Fibroblast of skin of left quadriceps (primary cell): ENCODE results near the gene GRIN2D.
"Not testable (repeated sequence)": the region's sequence is repeated elsewhere in the genome, so short reads cannot be mapped to it uniquely, and the experiment has no call there.

Experiments used
- DNase-seq, 2 experiments: peaks; one replicate each; pipeline ENCODE4 v3.0.0-alpha.2; 2013; ENCODE audit warnings: low read depth in 2 of 2

The GRIN2D gene

DNA sequence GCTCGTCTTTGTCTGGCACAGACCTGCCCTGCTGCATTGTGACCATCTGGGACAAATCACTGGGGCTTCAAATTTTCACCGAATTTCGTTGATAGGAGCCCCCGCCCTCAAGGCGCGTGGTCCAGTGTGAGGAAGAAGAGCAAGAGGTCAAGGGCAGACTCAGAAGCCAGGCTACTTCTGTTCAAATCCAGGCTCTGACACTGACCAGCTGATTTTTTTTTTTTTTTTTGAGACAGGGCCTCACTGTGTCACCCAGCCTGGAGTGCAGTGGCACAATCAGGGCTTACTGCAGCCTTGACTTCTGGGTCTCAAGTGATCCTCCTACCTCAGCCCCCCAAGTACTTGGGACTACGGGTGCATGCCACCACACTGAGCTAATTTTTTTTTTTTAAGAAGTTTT lies 22.1 kb upstream of the GRIN2D start:
- DNase-seq = no peak

DNA sequence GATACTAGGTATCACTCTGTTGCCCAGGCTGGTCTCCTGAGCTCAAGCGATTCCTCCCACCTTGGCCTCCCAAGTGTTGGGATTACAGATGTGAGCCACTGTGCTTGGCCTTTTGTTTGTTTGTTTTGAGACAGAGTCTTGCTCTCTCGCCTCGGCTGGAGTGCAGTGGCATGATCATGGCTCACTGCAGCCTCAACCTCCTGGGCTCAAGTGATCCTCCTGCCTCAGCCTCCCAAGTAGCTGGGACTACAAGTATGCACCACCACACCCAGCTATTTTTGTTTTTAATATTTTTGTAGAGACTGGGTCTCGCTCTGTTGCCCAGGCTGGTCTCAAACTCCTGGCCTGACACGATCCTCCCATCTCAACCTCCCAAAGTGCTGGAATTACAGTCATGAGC lies 21.7 kb upstream of the GRIN2D start:
- DNase-seq = not testable (repeated sequence)

DNA sequence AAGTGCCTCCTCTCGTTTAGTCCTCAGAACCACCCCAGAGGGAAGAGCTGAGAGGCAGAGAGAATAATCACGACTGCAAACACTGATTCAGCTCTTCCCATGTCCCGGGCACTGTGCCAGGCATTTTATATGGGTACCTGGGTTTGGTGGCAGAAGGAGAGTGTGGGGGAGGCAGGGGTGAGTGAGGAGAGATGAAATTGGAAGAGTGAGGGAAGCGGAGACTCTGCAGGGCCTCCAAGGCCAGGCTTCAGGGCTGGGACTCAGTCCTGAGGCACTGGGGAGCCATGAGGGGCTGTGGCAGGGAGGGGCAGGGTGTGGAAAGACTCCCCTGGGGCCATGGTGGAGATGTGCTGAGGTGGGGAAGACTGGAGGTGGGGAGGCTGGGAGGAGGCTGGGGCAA lies 20.6 kb upstream of the GRIN2D start:
- no peak for DNase-seq

DNA sequence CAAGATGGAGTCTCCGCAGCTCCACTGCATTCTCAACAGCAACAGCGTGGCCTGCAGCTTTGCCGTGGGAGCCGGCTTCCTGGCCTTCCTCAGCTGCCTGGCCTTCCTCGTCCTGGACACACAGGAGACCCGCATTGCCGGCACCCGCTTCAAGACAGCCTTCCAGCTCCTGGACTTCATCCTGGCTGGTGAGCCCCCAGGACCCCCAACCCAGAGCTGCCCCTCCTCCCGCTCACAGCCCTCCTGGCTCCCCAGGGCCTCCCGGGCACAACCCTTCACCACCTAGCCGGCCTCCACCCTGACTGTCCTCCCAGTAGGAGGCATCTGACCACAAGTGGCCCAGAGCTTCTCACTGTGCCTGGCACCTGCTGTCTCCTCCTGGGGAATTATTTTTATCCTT lies 19.9 kb upstream of the GRIN2D start:
- no peak for DNase-seq

DNA sequence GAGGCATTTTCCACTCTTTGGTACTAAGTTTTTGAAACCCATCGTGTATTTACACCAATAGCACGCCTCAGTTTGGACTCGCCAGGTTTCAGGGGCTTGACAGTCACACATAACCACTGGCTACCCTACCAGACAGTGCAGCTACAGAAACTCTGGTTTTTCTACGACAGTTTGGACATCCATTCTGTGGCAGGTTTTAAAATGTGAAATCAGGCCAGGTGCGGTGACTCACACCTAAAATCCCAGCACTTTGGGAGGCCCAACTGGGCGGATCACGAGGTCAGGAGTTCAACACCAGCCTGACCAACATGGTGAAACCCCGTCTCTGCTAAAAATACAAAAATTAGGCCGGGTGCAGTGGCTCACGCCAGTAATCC lies 15.3 kb upstream of the GRIN2D start:
- DNase-seq = no peak

DNA sequence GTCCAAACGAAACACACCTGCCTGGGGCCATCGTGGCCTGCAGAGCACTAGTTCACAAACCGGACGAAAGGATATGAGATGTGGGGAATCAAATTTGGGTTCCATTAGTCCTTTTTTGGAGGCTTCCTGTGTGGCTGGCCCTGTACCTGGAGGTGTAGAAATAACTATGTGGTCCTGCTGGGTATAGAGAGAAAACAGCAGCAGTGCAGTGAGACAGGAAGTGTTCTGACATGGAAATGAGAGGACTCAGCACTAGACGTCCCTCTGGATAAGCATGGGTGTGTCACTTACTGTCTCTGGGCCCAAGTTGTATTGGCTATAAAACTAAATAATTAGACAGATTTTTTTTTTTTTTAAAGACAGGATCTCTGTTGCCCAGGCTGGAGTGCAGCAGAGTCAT lies 14.4 kb upstream of the GRIN2D start:
- no peak for DNase-seq

DNA sequence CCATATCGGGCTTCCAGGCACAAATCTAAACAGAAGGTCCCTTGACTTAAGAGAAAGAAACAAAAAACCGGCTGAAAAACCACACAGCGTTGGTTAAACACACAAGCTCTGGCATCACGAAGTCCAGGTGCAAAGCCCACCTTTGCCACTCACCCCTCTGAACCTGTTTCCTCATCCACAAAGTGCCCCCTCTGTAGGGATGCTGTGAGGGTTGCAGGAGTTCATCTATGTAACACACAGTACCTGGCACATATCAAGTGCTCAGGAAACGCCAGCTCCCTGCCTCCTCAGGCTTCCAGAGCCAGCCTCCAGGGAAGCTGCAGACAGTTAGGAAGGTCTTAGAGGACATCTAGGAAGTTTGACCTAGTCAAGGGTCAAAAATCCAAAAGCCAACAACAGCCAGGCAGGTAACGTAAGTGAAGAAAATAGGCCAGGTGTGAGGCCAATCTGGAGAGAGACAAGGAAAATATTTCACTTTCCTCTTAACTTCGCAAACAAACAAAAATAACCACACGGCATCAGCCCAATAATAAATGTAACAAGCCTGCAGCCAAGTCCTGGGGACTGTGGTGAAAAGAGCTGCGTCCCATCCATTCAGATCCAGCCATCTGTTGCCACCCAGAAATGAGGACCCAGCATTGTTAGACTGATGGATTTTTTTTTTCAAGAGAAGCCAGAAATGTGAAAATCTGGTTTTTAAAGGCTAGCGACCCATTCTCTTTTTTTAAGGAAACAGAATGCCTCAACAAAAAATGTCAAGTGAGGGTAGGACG lies 12.1 kb upstream of the GRIN2D start:
- DNase-seq = no peak

DNA sequence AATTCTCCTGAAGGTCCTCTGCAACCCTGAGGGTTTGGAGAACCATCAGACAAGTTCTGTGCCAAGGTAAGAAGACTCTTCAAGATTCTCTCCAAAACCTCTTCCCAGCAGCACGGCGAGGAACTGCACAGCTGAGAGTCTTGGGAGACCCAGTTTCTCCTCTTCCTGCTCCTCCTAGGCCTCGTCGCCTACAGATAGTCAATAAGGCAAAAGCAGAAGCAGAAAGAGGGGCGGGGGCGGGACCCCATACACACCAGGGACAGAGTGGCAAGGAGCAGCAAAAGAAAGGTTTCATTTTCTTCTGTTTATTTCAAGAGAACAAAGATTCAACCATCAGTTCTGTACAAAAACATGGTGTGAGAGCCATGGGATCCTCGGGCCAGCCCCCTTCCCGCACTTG lies 11.2 kb upstream of the GRIN2D start:
- DNase-seq = no peak

DNA sequence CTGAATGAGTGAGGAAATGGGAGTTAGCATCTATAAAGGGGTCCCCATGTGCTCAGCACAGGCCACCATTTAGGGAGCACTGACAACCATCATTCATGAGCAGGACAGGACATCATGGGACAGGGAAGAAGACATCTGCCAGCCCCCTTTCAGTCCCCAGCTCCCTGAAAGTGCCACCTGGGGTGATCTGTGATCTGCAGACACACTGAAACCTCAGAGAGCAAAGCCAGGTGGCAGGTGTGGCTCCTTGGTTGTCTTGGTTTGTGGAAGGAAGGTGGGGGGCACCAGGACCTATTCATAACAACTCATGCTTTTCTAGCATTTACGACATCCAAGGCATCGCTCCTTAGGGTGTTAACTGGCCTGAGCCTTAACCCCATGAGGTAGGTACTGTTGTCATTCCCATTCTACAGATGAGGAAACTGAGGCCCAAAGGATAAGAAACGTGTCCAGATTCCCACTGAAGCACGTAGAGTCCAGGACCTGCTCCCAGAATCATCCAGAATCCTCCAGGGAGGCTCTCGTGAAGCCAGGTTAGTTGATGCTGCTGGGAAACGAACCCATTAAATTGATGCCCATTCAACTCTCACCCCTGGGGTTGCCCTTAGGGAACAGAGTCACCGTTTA lies 7.9 kb upstream of the GRIN2D start:
- DNase-seq = no peak

DNA sequence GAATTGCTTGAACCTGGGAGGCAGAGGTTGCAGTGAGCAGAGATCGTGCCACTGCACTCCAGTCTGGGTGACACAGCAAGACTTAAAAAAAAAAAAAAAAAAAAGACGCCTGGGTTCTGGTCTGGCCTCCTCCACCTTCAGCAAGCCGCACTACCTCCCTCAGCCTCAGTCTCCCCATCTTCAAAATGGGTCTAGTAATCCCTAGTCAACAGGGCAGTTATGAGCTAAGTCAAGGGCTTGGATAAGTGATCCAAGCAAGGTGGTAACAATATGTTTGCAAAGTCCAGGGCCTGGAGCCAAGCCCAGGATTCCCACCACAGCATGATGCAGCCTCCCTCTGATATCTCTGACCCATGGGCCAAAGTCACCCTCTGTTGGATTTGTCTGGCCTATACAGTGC lies 6.5 kb upstream of the GRIN2D start:
- no peak for DNase-seq

DNA sequence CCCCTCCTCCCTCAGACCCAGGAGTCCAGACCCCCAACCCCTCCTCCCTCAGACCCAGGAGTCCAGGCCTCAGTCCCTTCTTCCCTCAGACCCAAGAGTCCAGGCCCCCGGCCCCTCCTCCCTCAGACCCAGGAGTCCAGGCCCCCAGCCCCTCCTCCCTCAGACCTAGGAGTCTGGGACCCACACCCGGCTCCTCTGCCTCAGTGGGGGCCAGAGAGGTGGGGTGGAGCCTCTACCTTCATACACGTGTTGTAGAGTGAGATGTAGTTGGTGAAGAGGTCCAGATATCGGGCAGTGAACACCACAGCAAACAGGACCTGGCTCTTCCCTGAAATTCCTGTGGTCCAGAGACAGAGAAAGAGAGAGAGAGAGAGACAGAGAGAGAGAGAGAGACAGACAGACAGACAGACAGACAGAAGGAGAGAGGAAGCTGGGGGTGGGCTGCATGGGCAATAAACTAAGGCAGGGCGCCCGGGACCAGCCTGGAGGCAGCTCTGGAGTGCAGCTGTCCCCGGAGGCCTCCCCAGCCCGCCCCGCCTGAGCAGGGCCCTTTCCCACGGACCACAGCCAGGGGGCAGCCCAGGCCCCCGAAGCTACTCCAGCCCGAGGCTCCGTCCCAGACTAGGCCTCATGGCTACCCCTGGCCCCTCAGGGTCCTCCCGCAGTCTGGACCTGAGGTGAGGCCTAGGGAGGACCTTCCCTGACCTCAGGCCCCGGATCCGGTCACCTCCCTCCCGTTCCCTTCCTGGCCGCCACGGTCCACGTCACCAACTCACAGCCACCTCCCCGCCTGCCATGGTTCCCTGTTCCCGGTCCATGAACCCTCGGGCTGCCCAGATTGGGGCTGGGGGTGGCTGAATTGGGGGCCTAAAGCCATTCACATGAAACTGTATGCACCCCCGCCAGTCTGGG lies 3.0 kb upstream of the GRIN2D start:
- no peak for DNase-seq

DNA sequence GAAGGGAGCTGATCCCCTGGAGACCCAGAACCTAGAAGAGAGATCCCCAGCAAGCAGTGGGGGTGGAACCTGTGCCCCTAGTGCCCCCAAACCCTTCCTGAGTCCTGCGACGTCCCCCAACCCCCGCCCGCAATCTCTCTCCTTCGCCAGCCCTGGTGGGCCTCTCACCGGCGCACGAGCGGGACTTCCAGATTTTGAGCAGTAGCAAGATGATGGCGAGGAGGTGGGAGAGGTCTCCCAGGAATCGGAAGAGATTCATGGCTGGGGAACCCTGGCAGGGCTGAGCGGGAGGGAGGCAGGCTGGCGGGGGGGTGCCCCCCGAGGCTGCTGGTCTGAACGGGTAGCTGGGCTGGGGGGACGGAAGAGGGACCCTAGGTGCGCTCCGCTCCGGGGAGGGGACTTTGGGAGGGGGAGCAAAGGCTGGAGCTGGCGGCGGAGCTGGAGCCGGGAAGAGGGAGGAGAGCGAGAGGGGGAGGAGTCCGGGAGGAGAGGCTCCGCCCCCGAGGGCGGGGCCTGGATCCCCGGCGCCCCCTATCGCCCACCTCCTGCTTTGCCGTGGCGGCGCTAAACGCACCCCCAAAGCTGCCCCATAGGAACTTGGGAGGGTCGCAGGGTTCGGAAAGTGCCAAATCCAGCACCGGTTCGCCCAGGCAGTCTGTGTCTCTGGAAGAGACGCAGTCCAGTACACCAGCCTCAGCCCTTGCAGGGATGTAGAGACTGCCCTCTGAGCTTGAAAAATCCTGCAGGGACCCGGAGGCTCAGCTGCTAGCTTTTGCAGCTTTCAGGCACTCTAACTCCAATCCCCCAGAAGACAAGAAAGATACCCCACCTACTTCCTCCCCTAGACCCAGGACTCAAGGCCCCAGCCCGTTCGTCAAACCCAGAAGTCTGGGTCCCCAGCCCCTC lies 2.1 kb upstream of the GRIN2D start, which contains the start of gene KDELR1:
Gene KDELR1, minus strand, starts transcription at position 452 of the 906 bp plus-strand sequence. Its CDS starts 193 bp downstream, at position 259.
- peak in 1 of 2 experiments; percentile 53 for DNase-seq

DNA sequence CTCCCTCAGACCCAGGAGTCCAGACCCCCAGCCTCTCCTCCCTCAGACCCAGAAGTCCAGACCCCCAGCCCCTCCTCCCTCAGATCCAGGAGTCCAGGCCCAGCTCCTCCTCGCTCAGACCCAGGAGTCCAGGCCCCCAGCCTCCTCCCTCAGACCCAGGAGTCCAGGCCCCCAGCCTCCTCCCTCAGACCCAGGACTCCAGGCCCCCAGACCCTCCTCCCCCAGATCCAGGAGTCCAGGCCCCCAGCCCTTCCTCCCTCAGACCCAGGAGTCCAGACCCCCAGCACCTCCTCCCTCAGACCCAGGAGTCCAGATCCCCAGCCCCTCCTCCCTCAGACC lies 1.5 kb upstream of the GRIN2D start:
- not testable (repeated sequence) for DNase-seq

DNA sequence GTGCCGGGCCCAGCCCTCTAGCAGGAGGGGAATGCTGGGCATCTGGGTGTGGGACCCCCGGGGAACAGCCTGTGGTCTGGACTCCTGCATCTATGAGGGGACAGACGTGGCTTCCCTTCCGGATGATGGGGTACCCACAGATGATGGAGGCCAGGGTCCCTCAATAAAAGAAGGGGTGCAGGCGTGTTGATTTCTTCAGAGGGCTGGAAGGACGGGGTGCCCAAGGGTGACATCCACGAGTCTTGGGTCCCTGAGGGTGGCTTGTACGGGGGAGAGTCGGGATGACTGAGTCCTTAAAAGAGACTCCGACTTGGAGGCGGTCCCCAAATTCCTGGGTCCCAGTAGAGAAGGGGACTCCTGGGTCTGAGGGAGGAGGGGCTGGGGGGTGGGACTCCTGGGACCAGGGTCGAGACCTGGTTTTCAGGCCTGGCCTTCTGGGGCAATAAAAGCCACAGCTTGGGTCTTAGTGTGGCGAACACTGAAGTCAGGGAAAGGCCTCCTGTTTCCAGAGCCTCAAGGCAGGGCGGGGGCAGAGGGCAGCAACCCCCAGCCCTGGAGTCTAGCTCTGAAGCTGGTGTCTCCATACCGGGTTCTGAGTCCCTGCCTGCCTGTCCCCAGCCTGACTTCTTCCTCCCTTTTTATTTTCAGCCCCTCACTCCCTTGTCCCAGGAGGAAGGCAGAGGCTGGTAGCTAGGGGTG lies 459 bp upstream of the GRIN2D start:
- no peak for DNase-seq

DNA sequence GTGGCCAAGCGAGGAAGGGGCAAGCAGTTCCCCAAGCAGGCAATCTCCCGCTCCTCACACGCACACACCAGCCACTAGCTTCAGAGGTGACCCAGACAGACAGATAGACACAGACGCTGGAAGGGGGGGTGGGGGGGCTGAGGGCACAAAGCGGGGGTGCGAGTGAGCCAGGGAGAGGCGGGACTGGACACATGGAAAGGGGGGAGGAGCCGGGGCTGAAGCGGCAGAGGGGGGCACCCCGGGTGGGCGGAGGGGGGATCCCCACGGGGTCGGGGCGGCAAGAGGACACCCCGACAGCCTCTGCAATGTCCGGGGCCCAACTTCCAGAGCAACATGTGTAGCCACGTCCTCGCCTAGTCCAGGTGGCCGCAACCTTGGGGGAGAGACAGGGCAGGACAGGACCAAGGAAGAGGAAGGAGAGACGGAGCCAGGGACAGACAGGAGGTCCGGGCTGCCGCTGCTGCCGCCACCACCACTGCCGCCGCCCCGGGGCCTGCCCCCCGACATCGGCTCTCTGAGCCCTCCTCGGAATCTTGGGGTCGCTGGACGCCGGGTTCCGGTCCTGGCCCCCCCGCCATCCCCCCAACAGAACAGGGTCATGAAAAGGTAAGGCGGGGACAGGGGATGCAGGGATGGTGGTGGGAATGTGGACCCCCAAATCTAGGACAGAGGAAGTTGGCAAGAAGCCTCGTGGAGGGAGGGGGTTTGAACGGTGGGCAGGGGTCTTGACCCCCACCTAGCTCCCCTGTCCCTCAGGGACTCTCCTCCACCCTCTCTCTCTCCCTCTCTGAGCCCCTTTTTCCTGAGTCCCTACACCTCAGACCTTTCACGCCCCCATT lies 1.1 kb downstream of the GRIN2D start:
- no peak for DNase-seq

DNA sequence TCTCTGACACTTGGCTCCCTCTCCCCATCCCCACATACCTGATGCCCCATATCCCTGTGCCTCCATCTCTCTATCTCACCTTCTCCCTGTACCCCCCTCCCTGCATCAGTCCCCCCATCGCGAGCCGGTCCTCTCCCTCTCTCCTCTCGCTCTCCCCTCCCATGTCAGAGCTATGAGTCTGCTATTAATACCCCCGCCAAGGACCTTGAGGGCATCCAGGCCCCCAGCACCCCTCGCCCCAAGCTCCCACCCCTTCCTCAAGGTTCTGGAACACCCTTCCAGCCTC lies 1.6 kb downstream of the GRIN2D start:
- DNase-seq = no peak

DNA sequence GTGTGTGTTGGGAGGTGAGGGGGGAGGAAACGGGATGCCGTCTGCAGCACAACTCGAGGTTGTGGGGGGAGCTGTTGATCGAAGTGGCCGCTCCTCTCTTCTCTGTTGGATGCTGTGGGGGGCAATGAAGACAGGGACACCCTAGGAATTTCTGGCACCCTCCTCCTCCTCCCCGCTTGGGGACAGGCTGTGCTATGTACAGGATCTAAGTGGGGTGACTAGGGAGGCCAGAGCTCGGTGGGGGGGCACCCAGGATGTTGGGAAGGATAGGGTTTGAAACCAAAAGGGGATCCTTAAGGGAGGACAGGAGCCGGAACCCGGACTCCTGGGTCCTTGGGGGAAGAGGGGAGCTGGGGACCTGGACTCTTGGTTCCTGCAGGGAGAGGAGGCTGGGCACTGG lies 2.0 kb downstream of the GRIN2D start:
- DNase-seq = no peak

DNA sequence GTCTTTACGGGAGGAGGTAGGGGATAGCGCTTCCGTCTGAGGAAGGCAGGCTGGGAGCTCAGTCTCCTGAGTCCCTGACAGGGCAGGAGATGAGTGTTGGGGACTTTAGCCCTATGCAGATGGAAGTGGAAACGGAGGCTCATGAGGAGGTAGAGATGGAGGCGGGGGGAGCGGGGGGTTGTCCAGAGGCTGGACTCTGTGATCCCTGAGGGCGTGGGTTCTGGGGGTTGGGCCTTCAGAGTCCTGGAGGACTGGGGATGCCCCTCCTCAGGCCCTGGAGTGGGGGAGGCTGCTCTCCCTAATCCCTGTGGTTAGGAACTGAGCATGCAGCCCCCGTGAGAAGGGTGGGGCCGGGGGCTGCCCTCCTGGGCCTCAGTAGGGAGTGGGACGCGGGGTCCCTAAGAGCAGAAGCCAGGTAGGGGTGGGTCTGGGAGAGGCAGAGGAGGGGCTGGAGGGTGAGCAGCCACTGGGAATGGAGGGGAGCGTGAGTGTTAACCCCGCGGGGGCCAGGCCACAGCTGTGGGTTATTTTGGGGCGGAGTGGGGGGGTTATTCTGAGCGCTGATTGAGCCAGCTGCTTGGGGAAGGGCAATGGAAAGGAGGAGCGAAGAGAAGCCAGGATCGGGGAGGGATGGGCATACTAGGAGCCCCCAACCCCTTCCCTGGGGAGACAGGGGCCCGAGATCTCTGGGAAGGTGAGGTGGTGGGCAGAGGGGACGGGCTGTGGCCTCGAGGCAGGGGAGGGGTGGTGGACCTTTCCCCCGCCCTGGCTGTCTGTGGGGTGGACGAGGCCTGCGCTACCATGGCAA lies 2.8 kb downstream of the GRIN2D start:
- DNase-seq = no peak

DNA sequence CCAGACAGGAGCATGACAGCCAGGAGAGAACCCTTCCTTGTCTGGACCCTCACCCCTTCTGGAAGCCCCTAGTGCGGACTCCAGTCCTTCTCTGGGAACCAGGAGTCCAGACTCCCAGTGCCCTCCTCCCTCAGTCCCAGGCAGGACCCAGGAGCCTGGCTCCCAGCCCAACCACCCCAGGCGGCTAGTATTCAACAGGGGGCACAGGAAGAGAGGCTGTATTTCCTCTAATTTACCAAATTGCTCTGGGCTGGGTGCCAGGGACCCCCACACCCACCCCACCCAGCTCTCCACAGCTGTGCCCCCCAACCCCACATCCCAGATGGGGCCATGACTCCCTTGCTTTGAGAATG lies 3.3 kb downstream of the GRIN2D start:
- DNase-seq = no peak
